Putamen (tissue), 1 donor: ENCODE measurements around the gene CPSF3.
A peak's percentile ranks its signal among the peaks of the same experiment; 100 is the strongest.

Experiments used
- DNase-seq: peaks from one replicate; pipeline ENCODE4 v3.0.0-alpha.2; 2016; ENCODE audit warnings: low spot score

Gene CPSF3

DNA sequence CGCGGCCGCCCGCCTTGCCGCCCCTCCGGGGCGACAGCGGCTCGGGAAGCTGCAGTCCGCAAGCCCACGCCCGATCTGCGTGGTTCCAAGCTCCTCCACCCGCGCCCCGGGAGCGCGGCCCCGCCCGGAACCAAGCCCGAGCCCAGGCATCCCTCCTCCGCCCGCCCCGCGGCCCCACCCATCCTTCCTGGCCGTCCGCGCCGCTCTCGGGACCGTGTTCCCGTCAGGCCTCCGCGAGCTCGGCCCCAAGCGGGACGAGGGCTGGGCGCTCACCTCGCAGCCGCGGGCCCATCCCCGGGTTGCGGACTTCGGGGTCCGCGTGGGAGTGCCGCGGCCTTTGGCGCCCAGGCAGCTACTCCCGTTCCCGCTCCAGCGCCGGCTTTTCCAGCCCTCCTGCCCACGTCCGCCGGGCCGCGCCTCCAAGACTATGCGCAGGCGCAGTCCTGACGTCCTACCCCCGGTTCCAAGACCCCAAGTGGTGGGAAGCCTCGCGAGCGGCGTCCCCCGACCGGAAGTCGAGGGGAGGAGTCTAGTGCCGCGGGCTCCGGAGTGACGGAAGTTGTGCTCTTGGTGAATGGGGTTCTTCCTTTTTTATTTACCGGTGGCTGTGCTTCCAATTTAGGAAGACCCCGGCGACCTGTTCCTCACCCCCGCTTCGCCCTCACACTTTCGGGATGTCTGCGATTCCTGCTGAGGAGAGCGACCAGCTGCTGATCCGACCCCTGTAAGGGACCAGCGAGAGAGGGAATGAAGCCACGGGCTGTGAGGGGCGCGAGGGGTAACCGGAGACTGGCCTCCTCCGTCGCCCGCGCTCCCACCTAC is at the start of gene CPSF3, which contains the start of gene ITGB1BP1:
TSS of gene CPSF3 (plus strand) at position 555 of the 822 bp plus-strand sequence. CDS start at position 675, 120 bp downstream.
TSS of gene ITGB1BP1 (minus strand) at position 429 of the 822 bp plus-strand sequence. CDS start 4,831 bp downstream, outside the sequence.
- peak; percentile 97 for DNase-seq

DNA sequence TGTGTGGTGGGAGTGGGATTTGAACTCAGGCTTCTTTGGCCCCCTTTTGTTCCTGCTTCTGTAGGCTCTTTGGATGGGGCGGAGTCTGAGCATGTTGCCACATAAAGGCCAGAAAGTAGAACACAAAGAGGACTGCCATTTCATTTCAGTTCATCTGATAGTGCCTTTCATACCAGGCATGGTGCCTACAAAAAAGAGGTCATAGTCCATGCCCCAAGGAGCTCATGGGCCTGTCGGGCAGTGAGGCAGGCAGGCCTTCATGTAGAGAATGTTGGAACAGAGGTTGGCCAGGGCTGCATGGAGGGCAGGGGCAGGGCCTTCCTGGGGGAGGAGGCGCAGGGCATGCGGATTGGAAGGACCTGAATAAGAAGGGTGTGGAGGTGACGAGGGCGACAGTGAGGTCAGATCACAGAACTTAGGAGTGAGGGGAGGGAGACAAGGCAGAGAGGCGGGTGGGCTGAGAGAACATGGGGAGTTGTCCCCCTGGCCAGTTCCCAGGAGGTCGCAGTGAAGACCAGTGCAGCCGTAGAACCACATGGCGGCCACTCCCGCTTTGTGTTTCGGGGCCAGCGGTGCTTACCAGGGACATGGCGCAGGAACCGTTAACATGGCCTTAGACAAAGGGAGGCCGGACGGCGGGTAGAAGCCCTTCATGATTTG is 49.3 kb upstream of the CPSF3 start:
- no peak for DNase-seq

DNA sequence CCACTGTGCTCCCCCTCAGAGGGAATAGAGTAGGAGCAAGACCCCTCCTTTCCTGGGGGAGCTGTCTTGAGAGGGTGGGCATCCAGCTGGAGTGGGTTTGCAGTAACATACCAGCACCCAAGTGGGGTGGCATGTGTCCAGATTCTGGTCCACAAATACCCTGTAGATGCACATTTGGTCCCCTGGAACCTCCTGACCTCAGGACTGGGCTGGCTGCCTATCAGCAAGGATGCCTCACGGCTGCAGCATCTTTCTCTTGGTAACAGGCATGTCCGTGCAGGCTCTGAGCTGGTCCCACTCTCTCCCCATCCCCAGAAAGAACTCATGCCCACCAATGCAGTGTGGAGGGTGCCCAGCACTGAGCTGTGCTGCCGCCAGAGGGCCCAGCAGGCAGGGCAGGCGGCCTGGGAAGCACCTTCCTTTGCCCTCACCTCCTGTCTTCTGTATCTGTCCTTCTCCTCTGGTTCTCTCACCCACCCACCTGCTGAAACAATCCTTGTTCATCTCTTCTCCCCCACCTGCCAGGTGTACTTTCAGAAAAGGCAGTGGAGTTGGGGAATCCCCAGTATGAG is 47.5 kb upstream of the CPSF3 start:
- no peak for DNase-seq

DNA sequence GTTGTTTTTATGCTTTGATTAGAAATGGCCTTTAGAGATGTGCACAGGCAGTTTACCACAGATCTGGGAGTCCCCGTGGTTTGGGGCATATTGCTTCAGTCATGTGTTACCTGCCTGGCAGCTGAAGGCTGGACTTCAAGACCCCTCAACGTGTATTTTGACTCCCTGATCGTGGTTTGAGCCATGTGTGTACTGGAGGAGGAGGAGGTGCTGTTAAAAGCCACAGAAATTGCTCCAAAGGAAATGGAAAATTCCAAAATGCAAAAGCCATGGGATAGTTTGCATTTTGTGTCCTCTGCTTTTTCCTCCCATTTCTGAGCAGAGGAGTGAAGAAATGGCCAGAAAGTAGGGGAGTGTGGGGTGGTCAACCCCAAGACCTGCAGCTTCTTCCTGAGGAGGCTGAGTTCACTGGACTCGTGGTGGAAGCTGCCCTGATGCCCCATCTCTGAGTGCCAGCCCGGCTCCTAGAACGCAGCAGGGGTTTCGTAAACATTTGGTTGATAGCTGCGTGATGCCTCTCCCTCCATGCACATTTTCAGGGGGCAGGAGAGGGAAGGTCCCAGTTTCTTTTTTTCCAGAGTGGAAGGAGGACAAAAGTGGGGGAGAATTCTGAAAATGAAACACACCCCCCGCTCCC is 45.9 kb upstream of the CPSF3 start:
- no peak for DNase-seq

DNA sequence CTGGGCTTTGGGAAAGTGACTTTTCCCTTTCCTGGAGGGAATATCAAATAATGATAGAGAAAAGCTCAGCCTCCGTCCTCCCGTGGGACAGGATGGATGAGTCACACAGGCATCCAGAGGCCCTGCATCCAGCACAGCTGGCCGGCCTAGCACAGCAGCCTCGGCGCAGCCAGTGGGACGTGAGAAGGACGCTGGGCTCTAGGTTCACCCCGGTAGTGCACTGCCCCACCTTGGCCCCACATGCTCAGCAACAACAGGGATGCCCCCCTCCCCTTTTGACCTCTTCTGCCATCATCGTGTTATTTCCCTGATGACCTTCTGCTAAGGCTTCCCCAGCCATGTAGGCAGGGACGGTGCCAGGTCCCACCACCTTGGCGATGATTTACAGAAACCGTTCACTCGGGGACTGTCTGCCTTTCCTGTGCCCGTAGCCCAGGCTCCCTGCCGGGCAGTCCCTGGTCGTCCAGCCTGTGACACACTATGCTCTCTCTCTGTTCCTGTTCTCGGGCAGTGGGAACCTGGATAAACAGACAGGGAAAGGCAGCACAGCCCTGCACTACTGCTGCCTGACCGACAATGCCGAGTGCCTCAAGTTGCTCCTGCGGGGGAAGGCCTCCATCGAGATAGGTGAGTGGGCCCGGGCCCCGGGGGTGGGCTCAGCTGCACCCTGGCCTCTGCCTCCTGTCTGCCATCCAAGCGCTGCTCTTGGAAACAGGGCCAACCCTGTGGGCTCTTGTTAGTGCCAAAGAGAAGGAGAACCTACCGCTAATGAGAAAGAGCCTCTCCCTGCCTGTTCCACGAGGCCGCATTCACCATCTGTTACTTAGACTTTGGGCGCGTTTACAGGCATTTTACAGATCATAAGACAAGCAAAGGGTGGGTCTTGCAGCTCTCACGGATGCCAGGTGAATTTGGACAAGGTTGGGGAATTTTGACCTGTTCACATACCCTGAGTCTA is 44.7 kb upstream of the CPSF3 start:
- no peak for DNase-seq

DNA sequence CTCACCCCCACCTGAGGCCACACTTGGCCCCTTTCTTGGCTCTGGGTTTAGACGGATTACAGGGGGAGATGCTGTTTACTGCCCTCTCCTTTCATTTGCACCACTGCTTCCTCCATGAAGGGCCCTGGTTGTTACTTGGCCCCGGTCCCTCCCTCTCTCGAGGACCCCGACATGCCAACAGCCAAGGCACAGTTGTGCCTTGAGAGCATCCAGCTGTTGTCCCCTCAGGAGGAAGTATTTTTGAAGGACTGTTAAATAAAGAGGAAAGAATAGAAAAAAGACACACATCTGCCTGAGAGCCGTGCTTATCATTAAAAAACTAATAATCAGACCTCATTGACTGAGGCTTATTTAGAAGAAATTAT is 44.1 kb upstream of the CPSF3 start:
- DNase-seq = no peak

DNA sequence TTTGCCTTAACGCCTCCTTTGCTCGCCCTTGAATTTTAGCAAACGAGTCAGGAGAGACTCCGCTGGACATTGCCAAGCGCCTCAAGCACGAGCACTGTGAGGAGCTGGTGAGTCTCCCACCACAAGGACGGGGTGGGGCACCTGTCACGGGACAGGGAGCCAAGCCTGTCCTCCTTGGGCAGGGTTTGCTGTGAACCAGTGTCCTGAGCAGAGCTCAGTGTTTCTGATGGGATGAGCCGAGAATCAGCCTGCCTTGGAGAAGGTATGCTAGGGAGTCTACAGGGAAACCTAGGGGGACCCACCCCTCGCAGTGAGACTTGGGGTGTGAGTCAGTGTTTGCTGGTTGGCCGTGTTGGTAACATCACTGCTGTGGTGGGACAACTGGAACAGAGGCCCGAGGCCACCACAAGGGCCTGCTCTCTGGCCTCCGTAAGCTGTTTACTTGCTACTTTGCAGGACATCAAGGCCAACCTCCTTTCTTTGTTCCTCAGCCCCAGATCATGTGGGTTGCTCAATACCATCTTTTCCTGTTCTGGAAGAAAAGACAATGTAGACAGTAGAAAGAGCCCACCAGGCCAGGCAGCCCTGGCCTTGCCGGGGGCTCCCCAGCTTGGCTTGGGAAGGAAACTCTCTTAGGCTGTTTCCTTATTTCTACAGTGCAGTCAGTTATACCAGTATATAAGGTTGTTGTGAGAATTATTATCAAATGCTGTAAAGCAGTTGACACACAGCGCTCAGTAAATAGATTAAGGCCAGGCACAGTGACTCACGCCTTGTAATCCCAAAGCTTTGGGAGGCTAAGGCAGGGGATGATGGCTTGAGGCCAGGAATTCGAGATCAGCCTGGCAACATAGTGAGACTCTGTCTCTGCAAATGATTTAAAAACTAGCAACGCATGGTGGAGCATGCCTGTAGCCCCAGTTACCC is 42.5 kb upstream of the CPSF3 start:
- DNase-seq = no peak

DNA sequence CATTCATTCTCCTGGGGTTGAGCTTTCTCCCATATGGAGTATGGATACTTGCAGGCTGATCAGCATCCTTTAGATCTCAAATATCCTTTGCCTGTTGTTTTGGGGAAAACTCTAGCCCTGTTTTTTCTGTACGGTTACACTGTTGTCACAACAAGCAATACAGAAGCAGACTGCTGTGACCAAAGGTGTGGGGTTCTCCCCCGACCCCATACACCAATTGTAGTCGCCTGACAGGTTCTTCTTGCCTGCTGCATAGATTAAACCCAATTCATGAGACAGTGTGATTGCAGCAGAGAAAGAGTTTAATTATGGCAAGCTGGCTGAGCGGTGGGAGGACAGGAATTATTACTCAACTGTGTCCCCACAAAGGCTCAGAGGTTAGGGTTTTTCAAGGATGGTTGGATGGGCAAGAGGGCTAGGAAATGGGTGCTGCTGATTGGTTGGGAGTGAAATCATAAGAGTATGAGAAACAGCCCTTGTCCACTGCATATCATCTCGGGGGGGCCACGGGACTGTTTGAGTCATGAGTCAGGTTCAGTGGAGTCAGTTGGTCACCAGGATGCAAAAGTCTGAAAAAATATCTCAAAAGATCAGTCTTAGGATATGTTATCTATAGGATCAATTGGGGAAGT is 40.7 kb upstream of the CPSF3 start:
- DNase-seq = no peak

DNA sequence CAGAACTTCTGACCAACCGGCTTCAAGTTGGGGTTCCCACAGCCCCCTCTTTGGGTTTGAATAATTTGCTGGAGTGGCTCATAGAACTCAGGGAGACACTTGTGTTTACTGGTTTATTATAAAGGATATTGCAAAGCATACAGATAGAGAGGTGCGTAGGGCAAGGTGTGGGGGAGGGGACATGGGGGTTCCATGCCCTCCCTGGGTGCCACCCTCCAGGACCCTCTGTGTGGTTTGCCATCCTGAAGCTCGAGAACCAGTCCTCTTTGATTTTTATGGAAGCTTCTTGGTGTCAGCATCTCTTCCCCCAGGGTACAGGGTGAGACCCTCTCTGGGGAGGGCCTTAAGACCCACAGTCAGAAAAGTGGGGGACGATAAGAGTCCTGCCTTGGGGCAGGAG is 38.9 kb upstream of the CPSF3 start:
- no peak for DNase-seq

DNA sequence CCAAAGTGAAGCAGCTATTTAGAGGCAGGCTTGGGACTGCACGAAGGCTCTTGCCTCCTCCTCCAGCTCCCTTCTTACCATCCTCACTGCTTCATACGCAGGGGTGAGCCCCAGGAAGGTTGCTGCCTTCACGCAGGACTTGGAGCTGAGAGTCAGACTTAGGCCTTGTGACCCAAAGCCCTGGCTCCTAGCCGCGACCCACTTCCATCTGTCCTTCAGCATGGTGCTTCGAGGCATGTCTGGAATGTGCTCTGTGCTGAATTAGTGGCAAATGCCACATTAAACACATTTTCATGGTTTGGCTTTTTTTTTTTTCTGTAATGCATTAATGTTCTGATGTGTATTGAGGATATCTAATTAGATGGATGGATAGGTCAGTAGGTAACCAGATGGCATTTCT is 37.6 kb upstream of the CPSF3 start:
- no peak for DNase-seq

DNA sequence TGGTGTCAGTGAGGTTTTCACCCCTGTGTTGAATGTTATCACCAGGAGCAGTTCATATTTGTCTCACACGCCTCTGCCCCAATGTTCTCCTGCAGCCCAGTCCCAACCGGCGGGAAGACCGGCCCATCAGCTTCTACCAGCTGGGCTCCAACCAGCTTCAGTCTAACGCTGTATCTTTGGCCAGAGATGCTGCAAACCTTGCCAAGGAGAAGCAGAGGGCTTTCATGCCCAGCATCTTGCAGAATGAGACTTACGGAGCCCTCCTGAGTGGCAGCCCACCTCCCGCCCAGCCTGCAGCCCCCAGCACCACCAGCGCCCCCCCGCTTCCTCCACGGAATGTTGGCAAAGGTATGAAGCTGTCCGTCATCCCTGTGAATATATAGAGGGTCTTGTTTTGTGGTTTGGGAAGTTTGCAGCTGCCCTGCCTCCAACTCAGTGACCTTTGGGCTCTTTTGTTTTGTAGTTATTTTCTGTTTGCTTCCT is 35.2 kb upstream of the CPSF3 start:
- no peak for DNase-seq

DNA sequence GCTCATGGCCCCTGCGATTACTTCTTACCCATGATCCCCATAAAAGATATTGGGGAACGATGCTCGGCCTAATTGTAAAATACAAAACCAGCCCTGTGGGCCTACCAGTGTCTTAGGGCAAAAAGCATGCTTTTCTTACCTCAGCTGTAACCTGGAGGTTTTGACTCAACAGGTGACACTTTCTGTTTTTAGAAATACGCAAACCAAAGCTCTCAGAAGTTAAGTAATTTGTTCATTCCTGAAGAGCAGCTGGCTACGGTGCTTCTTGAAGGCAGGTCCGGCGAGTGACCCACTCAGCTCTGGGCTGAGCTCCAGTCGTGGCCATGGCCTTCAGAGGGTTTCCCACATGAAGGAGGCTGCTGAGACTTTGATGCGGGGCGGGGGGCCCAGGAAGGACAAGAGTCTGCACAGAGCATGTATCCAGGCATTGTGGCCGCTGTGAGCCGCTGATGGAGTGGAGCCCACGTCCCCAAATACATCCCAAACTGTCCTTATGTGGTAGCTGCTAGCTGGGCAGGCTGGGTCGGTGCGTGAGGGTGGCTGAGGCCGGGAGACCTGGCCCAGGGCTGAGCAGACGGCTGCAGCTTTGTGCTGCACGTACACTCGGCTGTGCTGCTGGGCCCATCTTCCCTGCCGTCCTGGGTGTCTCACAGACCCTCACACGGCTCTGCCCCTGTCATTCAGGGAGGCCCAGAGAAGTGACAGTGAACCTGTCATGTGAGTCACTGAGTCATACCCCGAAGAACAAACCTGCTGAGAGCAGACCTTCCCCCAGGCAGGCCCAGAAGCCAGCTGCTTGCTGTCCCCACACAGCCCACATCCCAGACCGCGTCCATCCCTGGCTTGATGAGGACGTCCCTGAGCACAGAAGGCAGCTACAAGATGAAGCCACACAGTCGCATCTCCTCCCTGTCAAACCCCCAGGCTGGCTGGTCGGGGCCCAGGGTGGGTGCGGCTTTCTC is 34.2 kb upstream of the CPSF3 start:
- DNase-seq = no peak

DNA sequence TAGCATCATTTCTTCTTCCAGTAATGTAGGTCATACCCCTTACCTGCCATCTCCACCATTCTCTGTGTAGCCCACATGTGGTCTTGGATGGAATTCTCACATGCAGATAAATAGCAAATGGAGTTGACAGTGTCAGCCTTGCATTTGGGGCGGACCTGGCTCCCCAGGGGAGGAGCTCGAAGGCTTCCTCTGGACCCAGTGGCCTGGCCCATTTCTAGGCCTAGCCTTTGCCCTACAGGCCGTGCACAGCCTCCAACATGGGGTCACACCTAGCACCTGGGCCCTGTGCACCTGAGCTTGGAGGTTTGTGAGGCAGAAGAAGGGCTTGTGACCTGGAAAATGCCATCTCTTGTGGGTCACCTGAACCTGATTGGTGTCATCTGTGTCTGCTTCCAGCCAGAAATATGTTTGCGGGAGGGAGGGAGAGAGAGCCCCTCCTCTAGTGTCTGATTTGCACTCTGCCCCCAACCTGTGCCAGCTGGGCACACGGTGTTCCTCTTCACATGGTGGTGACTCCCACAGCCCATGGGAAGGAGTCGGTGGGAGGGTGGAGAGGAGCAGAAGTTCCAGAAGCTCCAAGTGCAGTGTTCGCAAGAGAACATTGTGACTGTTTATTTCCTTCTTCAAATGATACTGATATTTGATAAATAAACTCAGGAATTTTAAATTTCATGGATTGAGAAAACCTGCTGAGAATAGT is 33.2 kb upstream of the CPSF3 start:
- DNase-seq = no peak

DNA sequence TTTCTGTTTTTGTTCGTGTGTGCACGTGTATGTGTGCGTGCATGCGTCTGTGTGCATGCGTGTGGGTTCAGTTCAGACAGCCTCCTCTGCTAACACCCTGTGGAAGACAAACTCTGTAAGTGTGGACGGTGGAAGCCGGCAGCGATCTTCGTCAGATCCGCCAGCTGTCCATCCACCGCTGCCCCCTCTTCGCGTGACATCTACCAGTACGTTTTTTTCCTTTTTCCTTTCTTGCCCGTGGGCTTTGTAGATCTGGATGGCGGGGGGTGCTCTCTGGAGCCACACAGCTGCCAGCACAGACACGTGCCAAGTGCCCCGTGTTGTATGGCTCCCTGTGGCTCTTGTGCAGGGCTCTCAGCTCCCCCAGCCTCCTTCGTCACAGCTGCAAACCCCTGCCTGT is 32.5 kb upstream of the CPSF3 start:
- DNase-seq = no peak

DNA sequence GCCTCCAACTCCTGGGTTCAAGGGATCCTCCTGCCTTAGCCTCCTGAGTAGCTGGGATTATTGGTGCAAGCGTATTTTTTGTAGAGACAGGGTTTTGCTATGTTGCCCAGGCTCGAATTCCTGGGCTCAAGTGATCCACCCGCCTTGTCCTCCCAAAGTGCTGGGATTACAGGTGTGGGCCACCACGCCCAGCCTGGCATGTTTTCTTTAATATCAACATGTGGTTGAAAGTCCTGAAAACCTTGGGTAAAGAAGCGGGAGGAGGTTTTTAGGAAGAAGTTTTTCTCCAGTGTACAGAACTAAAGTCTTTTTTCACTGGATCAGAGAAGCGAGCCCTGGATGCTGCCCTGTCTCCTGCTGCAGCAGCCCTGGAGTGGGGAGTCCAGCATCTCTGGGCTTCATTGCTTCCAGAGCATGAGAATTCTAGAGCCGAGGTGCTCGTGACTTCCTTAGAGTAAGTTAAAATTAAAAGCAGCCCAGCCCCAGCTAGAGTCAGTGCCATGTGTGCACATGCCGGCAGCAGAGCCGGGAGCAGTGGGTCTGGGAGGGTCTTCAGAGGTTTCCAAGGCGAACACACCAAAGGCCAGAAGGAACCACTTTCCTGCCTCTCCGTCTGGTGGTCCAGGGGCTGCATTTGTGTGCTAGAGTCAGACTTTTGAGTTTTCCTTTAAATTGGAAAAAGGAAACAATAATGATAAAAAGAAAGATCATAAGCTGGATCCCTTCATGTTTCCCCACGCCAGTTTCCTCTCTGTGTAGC is 31.3 kb upstream of the CPSF3 start:
- no peak for DNase-seq

DNA sequence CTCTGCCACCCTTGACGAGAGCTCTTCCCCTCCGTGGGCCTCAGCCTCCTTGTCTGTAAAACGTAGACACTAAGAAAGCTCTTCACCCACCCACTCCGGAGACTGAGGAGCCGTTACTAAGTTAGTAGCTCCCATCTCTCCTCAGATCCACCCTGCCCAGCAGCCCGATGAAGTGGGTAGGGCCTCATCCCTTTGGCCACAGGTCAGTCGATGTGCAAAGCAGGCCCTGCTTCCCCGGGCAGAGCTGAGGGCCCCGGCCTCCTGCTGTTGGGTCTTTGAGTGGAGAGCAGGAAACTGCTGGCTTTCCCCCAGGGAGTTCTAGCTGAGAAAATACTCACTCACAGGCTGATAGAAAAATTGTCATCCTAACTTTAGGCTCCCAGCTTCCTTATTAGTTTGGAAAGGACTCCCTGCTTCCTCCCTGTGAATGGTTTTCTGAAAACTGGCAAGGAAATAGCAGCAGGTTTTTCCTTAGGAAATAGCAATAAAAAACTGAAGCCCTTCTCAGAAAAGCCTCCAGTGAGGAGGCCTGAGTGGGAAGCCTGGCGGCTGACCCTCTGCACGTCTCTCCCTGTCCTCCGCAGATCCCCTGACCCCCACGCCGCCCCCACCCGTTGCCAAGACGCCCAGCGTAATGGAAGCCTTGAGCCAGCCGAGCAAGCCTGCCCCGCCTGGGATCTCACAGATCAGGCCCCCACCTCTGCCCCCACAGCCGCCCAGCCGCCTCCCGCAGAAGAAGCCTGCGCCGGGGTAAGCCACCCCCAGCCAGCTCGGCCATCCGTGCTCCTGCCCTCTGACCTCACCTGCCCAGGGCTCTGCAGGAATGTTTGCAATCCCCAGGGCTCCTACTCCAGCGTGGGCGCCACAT is 30.3 kb upstream of the CPSF3 start:
- DNase-seq = no peak
